ENCODE measurements around the gene PLA2G6. TPM values are rescaled to one million over a fixed set of nuclear protein-coding genes. Genes with fewer than 3 reads are reported as not detected.

Gene PLA2G6
- total RNA-seq, 1 experiment from 2014 or later: 16.2 TPM

DNA sequence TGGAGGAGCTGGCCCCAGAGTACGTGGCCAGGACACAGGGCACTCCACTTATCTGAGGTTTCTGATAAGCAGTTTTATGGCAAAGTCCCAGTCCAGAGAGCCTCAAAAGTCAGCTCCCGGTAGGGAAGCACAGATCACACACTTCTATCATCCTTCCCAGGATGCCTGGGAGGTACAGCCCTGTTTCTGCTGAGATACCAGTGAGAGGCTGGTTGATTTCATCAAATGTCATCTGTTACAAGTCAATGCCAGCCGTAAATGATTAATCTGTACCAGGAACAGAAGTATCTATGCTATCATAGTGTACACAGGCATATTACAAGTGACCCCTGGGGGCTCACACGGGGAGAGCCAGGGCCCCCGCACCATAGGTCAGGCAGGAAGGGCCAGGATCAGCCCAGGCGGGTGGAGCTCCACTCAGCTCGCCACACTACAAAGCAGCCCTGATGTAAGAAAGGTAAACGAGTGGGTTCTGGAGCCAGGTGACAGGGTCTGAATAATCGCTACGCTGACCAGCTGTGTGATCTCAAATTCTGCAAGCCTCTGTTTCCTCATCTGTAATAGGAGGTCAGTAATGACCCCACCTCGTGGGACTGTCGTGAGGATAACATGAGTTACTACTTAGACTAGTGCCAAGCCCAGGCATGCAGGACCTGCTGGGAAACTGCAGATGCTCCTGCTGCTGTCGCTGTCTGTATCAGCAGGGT is 17.6 kb downstream of the PLA2G6 start:
- ChIA-PET CTCF (no interaction called here), POLR2A (interaction anchor here (0.5 kb wide), 1 partner anchor 27 kb away, joined by 3 read pairs; no protein-coding TSS in a partner anchor)
- H3K4me1 ChIP-seq (ENCODE audit: control insufficient read depth, insufficient read depth, low read length): no peaks in the 10 kb centered on the region
- no peaks in the 10 kb centered on the region for H3K9me3 ChIP-seq (ENCODE audit: control insufficient read depth, insufficient read depth, low read depth, low read length)
- no TSS peak for BruUV-seq (replicated peaks)
- no peaks in the 10 kb centered on the region for H3K27me3 ChIP-seq (ENCODE audit: control insufficient read depth, insufficient read depth, low read length)
- intact Hi-C loops (cut with micrococcal nuclease; ENCODE audit: unreplicated experiment): no loop called here
- ATAC-seq: no peak
- no peak overlapping the region for H3K27ac ChIP-seq (ENCODE audit: low read length)
- in situ Hi-C loops (cut with HindIII; ENCODE audit: low pct_unique_long_range_greater_than_20kb, low sequenced_read_pairs): no loop called here
- no peak overlapping the region for H3K4me3 ChIP-seq (ENCODE audit: low read depth in 2 of 2, low read length in 2 of 2)
- H3K36me3 ChIP-seq (ENCODE audit: control insufficient read depth, insufficient read depth, low read length): no peaks in the 10 kb centered on the region
- no peak for DNase-seq (ENCODE audit: low read depth, low spot score)
- TF ChIP-seq TCF7L2 (IDR thresholded peaks at IDR 0.05; ENCODE audit: low read depth, low read length) (no peak), POLR2AphosphoS5 (IDR thresholded peaks at IDR 0.05; ENCODE audit: low read depth, low read length) (no peak), SIN3A (IDR thresholded peaks at IDR 0.05; ENCODE audit: borderline replicate concordance, insufficient read depth, low read depth, low read length) (no peak)
- TF ChIP-seq, protein P1, sequence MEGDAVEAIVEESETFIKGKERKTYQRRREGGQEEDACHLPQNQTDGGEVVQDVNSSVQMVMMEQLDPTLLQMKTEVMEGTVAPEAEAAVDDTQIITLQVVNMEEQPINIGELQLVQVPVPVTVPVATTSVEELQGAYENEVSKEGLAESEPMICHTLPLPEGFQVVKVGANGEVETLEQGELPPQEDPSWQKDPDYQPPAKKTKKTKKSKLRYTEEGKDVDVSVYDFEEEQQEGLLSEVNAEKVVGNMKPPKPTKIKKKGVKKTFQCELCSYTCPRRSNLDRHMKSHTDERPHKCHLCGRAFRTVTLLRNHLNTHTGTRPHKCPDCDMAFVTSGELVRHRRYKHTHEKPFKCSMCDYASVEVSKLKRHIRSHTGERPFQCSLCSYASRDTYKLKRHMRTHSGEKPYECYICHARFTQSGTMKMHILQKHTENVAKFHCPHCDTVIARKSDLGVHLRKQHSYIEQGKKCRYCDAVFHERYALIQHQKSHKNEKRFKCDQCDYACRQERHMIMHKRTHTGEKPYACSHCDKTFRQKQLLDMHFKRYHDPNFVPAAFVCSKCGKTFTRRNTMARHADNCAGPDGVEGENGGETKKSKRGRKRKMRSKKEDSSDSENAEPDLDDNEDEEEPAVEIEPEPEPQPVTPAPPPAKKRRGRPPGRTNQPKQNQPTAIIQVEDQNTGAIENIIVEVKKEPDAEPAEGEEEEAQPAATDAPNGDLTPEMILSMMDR (IDR thresholded peaks at IDR 0.05): no peak
- TF ChIP-seq, protein P2, sequence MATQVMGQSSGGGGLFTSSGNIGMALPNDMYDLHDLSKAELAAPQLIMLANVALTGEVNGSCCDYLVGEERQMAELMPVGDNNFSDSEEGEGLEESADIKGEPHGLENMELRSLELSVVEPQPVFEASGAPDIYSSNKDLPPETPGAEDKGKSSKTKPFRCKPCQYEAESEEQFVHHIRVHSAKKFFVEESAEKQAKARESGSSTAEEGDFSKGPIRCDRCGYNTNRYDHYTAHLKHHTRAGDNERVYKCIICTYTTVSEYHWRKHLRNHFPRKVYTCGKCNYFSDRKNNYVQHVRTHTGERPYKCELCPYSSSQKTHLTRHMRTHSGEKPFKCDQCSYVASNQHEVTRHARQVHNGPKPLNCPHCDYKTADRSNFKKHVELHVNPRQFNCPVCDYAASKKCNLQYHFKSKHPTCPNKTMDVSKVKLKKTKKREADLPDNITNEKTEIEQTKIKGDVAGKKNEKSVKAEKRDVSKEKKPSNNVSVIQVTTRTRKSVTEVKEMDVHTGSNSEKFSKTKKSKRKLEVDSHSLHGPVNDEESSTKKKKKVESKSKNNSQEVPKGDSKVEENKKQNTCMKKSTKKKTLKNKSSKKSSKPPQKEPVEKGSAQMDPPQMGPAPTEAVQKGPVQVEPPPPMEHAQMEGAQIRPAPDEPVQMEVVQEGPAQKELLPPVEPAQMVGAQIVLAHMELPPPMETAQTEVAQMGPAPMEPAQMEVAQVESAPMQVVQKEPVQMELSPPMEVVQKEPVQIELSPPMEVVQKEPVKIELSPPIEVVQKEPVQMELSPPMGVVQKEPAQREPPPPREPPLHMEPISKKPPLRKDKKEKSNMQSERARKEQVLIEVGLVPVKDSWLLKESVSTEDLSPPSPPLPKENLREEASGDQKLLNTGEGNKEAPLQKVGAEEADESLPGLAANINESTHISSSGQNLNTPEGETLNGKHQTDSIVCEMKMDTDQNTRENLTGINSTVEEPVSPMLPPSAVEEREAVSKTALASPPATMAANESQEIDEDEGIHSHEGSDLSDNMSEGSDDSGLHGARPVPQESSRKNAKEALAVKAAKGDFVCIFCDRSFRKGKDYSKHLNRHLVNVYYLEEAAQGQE (IDR thresholded peaks at IDR 0.05; ENCODE audit: insufficient read depth in 1 of 2, low read depth in 2 of 2, low read length in 1 of 2): no peak

DNA sequence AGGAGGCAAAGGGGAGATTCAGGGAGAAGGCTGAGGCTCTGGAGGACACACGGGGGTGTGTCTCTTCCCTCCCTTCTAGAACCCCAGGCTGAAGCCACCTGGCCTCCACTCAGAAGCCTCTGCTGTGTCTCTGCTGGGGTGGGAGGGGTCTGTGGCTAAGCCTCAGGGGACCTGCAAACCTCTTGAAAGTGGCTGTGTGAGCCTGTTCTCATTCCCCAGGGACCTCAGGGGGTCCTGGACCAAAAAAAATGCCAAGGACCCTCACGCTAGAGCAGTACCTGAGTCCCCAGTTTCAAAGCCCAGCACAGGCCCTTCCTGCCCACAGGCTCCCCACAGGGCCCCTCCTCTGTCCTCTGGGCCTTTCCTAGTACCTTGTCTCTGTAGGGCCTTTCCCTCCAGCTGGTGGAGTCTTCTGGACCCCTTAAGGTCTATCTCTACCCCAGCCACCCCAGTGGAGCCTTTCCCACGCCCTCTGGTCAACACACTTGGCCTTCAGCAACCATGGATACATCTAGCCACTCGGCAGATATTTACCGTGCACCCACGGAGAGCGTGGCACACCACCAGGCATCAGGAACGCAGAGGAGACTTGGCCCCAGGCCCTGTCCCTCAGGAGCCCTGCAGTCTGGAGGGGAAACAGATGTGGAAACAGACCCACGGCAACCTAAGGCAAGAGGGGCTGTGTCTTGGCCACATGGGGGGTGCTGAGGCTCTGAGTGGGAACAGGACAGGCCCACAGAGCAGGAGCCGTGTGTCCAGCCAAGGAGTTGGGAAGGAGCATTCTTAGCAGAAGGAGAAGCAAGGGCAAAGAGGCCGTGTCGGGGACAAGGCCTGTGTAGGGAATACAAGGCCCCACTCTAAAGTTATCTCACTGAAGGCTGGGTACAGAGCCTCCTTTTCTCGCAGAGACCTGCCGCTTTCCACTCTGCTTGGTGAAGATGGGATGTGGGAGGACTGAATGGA is 18.5 kb downstream of the PLA2G6 start:
- Histone ChIP-seq H3K9me3 (ENCODE audit: control insufficient read depth, insufficient read depth, low read depth, low read length) (no peaks in the 10 kb centered on the region), H3K27me3 (ENCODE audit: control insufficient read depth, insufficient read depth, low read length) (no peaks in the 10 kb centered on the region), H3K4me1 (ENCODE audit: control insufficient read depth, insufficient read depth, low read length) (no peaks in the 10 kb centered on the region), H3K27ac (ENCODE audit: low read length) (no peak overlapping the region), H3K36me3 (ENCODE audit: control insufficient read depth, insufficient read depth, low read length) (no peaks in the 10 kb centered on the region), H3K4me3 (ENCODE audit: low read depth in 2 of 2, low read length in 2 of 2) (no peak overlapping the region)
- intact Hi-C loops (cut with micrococcal nuclease; ENCODE audit: unreplicated experiment): no loop called here
- CTCF ChIA-PET: no interaction called here
- POLR2A ChIA-PET: interaction anchor here (0.5 kb wide), 1 partner anchor 28 kb away, joined by 3 read pairs; no protein-coding TSS in a partner anchor
- no TSS peak for BruUV-seq (replicated peaks)
- DNase-seq (ENCODE audit: low read depth, low spot score) (no peak), ATAC-seq (no peak)
- in situ Hi-C loops (cut with HindIII; ENCODE audit: low pct_unique_long_range_greater_than_20kb, low sequenced_read_pairs): no loop called here
- TF ChIP-seq TCF7L2 (IDR thresholded peaks at IDR 0.05; ENCODE audit: low read depth, low read length): no peak
- TF ChIP-seq, protein P1 (IDR thresholded peaks at IDR 0.05): no peak
- no peak for TF ChIP-seq SIN3A (IDR thresholded peaks at IDR 0.05; ENCODE audit: borderline replicate concordance, insufficient read depth, low read depth, low read length)
- TF ChIP-seq POLR2AphosphoS5 (IDR thresholded peaks at IDR 0.05; ENCODE audit: low read depth, low read length): no peak
- TF ChIP-seq, protein P2 (IDR thresholded peaks at IDR 0.05; ENCODE audit: insufficient read depth in 1 of 2, low read depth in 2 of 2, low read length in 1 of 2): no peak
